Measurements from ENCODE around the gene ART5.

Gene ART5

DNA sequence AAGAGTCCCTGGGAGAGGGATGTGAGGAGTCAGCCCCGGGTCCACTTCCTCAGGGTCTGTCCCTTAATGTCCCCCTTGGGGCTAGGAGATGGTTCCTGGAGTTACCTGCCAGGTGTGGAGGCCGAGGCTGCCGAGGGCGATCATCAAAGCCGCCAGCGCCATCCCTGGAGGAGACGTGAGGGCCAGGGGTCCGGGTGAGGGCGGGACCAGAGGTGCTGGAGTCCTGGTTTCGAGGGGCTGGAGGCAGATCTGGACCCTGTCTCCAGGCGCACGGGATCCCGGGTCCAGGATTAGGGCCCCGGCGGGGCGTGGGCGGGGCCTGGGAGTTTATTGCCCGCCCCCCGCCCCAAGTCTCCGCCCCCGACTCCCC is at the start of gene ART5:
TSS of gene ART5 (minus strand) at position 292 of the 370 bp plus-strand sequence. CDS start at position 162, 130 bp downstream.
- no peak for DNase-seq (ENCODE audit: low spot score)

DNA sequence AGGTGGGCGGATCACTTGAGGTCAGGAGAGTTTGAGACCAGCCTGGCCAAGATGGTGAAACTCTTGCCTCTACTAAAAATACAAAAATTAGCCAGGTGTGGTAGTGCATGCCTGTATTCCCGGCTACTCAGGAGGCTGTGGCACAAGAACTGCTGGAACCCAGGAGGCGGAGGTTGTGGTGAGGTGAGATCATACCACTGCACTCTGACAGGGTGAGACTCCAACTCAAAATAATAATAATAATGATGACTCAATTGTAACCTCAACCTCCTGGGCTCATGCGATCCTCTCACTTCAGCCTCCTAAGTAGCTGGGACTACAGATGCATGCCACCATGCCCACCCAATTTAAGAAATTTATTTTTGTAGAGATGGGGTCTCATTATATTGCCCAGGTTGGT is 45.0 kb upstream of the ART5 start:
- no peak for DNase-seq (ENCODE audit: low spot score)

- no peak for DNase-seq (ENCODE audit: low spot score)
Measured at GRCh38 chr11:3685923-3686322, 44.1 kb upstream of the ART5 start.

DNA sequence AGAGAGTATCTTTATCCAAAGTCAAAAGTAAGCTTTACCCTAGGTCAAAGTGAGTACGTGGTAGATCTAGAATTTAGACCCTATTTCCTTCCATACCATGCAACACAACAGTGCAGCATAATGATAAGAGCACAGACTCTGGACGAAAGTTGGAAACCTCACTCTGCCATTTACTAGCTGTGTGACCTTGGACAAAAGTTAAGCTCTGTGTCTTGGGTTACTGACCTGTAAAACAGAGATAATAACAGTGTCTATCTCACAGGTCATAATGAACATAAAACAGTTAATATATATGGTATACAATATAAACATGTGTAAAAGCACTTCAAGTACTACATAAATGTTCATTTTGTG is 43.0 kb upstream of the ART5 start:
- DNase-seq (ENCODE audit: low spot score) = no peak

- no peak for DNase-seq (ENCODE audit: low spot score)
Measured at GRCh38 chr11:3684129-3684818, 42.5 kb upstream of the ART5 start.

GRCh38 chr11:3683039-3683438 is 41.2 kb upstream of the ART5 start:
- DNase-seq (ENCODE audit: low spot score) = no peak

DNA sequence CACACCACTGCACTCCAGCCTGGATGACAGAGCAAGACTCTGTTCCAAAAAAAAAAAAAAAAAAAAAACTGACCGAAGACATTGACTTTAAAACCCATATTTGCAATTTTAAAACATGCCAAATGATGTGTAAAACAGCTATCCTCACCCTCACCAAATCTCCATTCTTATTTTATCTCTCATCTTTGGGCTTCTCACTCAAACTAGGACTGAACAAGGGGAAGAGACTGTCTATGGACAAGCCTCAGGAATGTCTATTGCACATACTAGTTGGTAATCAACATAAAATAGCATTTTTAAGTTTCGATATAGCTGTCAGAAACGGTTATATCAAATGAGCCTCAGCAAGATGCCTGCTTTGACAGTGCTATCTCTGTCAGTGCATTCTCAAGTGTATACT is 37.3 kb upstream of the ART5 start:
- no peak for DNase-seq (ENCODE audit: low spot score)

- no peak for DNase-seq (ENCODE audit: low spot score)
Measured at GRCh38 chr11:3675971-3676370, 34.2 kb upstream of the ART5 start.

GRCh38 chr11:3674189-3674588 is 32.4 kb upstream of the ART5 start:
- no peak for DNase-seq (ENCODE audit: low spot score)

GRCh38 chr11:3671334-3672254 is 29.8 kb upstream of the ART5 start, which contains the start of gene CHRNA10:
Gene CHRNA10, minus strand, starts transcription at chr11:3671384. Its CDS starts 72 bp downstream, at chr11:3671312.
- peak; percentile 47 for DNase-seq (ENCODE audit: low spot score)

GRCh38 chr11:3669742-3670183 is 28.0 kb upstream of the ART5 start:
- no peak for DNase-seq (ENCODE audit: low spot score)

DNA sequence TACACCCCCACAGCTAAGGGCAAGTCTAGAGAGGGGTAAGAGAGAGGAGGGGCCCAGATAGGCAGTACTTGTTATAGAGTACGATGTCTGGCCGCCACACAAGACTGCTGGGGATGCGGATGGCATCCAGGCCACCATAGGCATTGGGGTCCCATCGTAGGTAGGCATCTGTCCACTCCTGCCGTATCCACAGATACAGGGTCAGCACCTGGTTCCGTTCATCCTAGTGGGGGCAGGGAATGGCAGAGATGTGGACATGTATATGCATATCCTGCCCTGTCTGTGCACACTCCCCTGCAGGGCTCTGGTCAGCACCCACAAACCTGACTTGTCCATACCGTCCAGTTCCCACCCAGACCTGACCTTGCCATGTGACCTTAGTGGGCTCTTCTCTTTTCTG is 27.3 kb upstream of the ART5 start:
- no peak for DNase-seq (ENCODE audit: low spot score)

- no peak for DNase-seq (ENCODE audit: low spot score)
Measured at GRCh38 chr11:3667149-3668035, 25.6 kb upstream of the ART5 start.

GRCh38 chr11:3666023-3666530 is 24.3 kb upstream of the ART5 start:
- DNase-seq (ENCODE audit: low spot score) = no peak

DNA sequence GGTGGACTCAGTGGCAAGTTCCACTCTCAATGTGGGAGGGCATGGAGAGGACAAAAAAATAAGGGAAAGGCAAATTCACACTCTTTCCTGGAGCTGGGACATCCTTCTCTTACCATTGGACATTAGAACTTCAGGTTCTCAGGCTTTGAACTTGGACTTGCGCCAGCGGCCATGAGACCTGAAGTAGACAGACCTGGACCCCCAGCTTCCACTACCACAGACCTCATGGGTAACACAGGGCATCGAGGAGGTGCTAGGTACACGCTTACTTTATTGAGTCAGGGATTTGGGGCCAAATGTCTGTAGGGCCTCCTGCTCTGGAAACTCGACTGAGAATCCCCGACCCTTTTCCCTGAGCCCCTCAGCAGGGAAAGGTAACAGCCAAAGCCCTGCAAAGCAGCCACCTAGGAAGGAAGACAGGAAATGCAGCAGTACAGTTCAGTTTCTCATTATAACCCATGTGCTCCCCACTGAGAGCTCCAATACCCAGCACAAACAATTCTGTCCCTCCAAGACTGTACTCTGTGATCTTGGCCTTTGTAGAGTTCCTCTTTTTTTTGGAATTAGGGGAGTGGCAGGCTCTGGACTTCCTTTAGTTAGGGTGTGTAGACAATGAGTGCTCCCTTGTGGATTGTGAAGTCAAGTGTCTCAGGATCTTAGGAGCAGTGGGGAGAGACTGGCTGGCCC is 23.7 kb upstream of the ART5 start:
- DNase-seq (ENCODE audit: low spot score) = no peak

GRCh38 chr11:3664032-3664630 is 22.3 kb upstream of the ART5 start:
- no peak for DNase-seq (ENCODE audit: low spot score)

DNA sequence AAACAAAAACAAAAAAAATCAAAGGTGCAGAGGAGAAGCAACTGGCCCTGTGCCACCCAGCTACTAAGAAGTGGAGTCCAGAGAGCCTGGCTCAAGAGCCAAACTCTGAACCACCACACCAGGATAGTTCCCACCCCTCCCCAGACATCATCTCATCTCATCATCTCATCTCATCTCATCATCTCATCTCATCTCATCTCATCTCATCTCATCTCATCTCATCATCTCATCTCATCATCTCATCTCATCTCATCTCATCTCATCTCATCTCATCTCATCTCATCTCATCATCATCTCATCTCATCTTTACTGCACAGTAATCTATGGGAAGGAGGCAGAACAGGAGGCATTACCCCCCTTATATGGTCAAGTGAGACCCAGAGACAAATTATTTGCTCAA is 21.1 kb upstream of the ART5 start:
- no peak for DNase-seq (ENCODE audit: low spot score)

DNA sequence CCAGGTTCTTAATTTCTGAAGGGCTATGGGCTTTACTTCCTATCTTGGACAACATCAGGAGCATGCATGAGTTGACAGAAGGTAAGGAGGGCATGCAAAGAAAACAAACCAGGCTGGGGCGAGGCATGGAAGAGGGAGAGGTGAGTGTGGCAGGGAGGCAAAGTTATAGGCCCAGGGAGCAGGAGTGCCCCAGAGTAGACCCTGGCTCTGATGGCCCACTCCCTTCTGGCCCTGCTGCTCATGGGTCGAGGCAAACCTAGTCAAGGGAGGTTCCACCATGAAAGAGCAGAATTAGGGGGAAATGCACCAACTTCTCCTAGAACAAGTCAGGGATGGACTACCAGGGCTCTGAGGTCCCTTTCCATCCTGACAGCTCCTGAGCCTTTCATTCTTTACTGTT is 19.2 kb upstream of the ART5 start:
- DNase-seq (ENCODE audit: low spot score) = no peak

DNA sequence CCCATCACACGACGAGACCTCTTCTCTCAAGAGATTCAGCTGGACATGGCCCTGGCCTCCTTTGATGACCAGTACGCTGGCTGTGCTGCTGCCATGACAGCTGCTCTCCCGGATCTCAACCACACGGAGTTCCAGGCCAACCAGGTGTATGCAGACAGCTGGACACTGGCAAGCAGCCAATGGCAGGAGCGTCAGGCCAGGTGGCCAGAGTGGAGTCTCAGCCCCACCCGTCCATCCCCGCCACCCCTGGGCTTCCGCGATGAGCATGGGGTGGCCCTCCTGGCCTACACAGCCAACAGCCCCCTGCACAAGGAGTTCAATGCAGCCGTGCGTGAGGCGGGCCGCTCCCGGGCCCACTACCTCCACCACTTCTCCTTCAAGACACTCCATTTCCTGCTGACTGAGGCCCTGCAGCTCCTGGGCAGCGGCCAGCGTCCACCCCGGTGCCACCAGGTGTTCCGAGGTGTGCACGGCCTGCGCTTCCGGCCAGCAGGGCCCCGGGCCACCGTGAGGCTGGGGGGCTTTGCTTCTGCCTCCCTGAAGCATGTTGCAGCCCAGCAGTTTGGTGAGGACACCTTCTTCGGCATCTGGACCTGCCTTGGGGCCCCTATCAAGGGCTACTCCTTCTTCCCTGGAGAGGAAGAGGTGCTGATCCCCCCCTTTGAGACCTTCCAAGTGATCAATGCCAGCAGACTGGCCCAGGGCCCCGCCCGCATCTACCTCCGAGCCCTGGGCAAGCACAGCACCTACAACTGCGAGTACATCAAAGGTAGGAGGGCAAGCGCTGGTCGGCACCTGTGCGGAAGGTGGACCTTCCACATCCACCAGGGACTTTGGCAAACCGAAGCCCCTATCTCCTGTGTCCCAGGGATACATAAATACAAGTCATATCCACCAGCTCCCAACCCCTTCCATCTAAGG is 18.1 kb upstream of the ART5 start:
- peak; percentile 16 for DNase-seq (ENCODE audit: low spot score)

- no peak for DNase-seq (ENCODE audit: low spot score)
Measured at GRCh38 chr11:3658252-3658651, 16.5 kb upstream of the ART5 start.
